ENCODE data around the gene PTGDR.

DNA sequence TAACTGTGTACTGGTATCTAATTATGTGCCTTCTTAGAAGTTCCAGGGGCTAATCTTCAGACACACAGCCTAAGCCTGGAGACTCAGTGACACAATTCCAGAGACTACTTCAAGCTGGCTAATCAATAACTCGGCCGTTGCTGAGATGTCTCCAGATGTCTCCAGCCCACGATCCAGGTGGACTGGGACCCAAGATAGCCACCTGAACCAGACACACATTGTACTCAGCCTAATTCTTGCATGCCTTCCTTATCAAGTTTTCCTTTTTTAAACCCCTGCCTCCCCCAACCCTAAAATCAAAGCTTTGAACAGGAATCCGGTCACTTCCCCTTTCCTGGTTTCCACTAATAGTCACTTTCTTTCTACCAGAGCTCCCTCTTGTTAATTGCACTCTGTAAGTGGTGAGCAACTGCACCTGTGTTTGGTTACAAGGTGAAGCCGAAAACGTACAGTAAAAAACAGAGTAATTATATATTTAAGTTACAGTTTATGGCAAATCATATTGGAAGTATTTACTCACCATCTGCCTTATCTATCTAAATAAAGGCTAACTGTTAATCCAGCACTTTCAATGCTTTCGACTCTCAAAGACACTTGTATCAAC lies 39.8 kb upstream of the PTGDR start:
- TF ChIP-seq CTCF (IDR thresholded peaks at IDR 0.05) (no peak), POLR2A (IDR thresholded peaks at IDR 0.05) (no peak)
